Measurements from ENCODE around the gene CNPY1. TPM values are rescaled to one million over a fixed set of nuclear protein-coding genes. Genes with fewer than 3 reads are reported as not detected.

The CNPY1 gene
- total RNA-seq, 2 donors from 2014 or later, result 0.33 TPM; not detected in 1

GRCh38 chr7:155581954-155582353, 35.6 kb upstream of the CNPY1 start:
- no peaks in the 10 kb centered on the region for H3K36me3 ChIP-seq (ENCODE audit: control insufficient read depth, insufficient read depth, low read length)
- H3K27me3 ChIP-seq (ENCODE audit: control insufficient read depth, insufficient read depth, low read length, poor library complexity, severe bottlenecking), result peaks cover 12% of the 10 kb centered on the region
- no peak overlapping the region for H3K4me3 Mint-ChIP-seq
- H3K9me3 Mint-ChIP-seq, result no peaks in the 10 kb centered on the region
- H3K4me3 ChIP-seq (ENCODE audit: low read length), result no peak overlapping the region
- no peak overlapping the region for H3K27ac Mint-ChIP-seq
- no peak overlapping the region for H3K27ac ChIP-seq (ENCODE audit: low read depth, low read length)
- TF ChIP-seq CTCF (conservative IDR thresholded peaks at IDR 0.05), result no peak
- H3K27me3 Mint-ChIP-seq (ENCODE audit: insufficient read depth), result peaks cover 18% of the 10 kb centered on the region
- H3K4me1 Mint-ChIP-seq, result peaks cover 3% of the 10 kb centered on the region
- H3K9me3 ChIP-seq (ENCODE audit: control insufficient read depth, low read length), result no peaks in the 10 kb centered on the region
- no peaks in the 10 kb centered on the region for H3K4me1 ChIP-seq (ENCODE audit: control insufficient read depth, insufficient read depth, low read length)
- DNase-seq, result peak; percentile 18
- H3K36me3 Mint-ChIP-seq (ENCODE audit: low read depth), result no peaks in the 10 kb centered on the region
- 86 to 100% methylated on average over 1 to 9 of the region's 9 CpGs for WGBS, 2 experiments (ENCODE audit: insufficient coverage in 1 of 2, insufficient read length in 1 of 2)
- H3K9ac ChIP-seq (ENCODE audit: extremely low read depth, low read length, poor library complexity, severe bottlenecking), result no peak overlapping the region

GRCh38 chr7:155581107-155581830, 34.9 kb upstream of the CNPY1 start:
- Histone ChIP-seq H3K9ac (ENCODE audit: extremely low read depth, low read length, poor library complexity, severe bottlenecking) (no peak overlapping the region), H3K4me3 (ENCODE audit: low read length) (no peak overlapping the region), H3K9me3 (ENCODE audit: control insufficient read depth, low read length) (no peaks in the 10 kb centered on the region), H3K27ac (ENCODE audit: low read depth, low read length) (no peak overlapping the region), H3K27me3 (ENCODE audit: control insufficient read depth, insufficient read depth, low read length, poor library complexity, severe bottlenecking) (peaks cover 12% of the 10 kb centered on the region), H3K36me3 (ENCODE audit: control insufficient read depth, insufficient read depth, low read length) (no peaks in the 10 kb centered on the region), H3K4me1 (ENCODE audit: control insufficient read depth, insufficient read depth, low read length) (no peaks in the 10 kb centered on the region)
- Mint-ChIP-seq H3K9me3 (no peaks in the 10 kb centered on the region), H3K27ac (no peak overlapping the region), H3K4me3 (no peak overlapping the region), H3K36me3 (ENCODE audit: low read depth) (no peaks in the 10 kb centered on the region), H3K27me3 (ENCODE audit: insufficient read depth) (peaks cover 18% of the 10 kb centered on the region), H3K4me1 (peaks cover 3% of the 10 kb centered on the region)
- WGBS, 2 experiments (ENCODE audit: insufficient coverage in 1 of 2, insufficient read length in 1 of 2), result 85 to 87% methylated on average over 5 to 11 of the region's 11 CpGs
- DNase-seq, result no peak
- no peak for TF ChIP-seq CTCF (conservative IDR thresholded peaks at IDR 0.05)

GRCh38 chr7:155580367-155580766, 34.0 kb upstream of the CNPY1 start:
- Histone ChIP-seq H3K27me3 (ENCODE audit: control insufficient read depth, insufficient read depth, low read length, poor library complexity, severe bottlenecking) (peaks cover 8% of the 10 kb centered on the region), H3K4me1 (ENCODE audit: control insufficient read depth, insufficient read depth, low read length) (no peaks in the 10 kb centered on the region), H3K36me3 (ENCODE audit: control insufficient read depth, insufficient read depth, low read length) (no peaks in the 10 kb centered on the region), H3K9ac (ENCODE audit: extremely low read depth, low read length, poor library complexity, severe bottlenecking) (no peak overlapping the region), H3K9me3 (ENCODE audit: control insufficient read depth, low read length) (no peaks in the 10 kb centered on the region), H3K27ac (ENCODE audit: low read depth, low read length) (no peak overlapping the region), H3K4me3 (ENCODE audit: low read length) (no peak overlapping the region)
- no peak for TF ChIP-seq CTCF (conservative IDR thresholded peaks at IDR 0.05)
- Mint-ChIP-seq H3K36me3 (ENCODE audit: low read depth) (no peaks in the 10 kb centered on the region), H3K4me3 (no peak overlapping the region), H3K27ac (no peak overlapping the region), H3K9me3 (no peaks in the 10 kb centered on the region), H3K4me1 (peaks cover 3% of the 10 kb centered on the region), H3K27me3 (ENCODE audit: insufficient read depth) (peaks cover 16% of the 10 kb centered on the region)
- no peak for DNase-seq
- 82 to 100% methylated on average over 2 to 3 of the region's 3 CpGs for WGBS, 2 experiments (ENCODE audit: insufficient coverage in 1 of 2, insufficient read length in 1 of 2)
